Uterus (tissue), 4 donors: ENCODE measurements around the gene CCDC60. TPM values are rescaled to one million over a fixed set of nuclear protein-coding genes. Genes with fewer than 3 reads are reported as not detected.
A peak's percentile ranks its signal among the peaks of the same experiment; 100 is the strongest.

Experiments
- DNase-seq, 2 donors: peaks; one replicate each; pipeline ENCODE4 v3.0.0-alpha.2; 2019 to 2020
- H3K27ac ChIP-seq, 2 donors: fragments of 200-600 bp; sonication (generic); 1 replicate in 1 of 2; 2 replicates in 1 of 2; pipeline ENCODE4 v1.5.1; 2016 to 2018
- H3K27me3 ChIP-seq, 2 donors: fragments of 200-600 bp; sonication (generic); one replicate each; pipeline ENCODE4 v1.5.1; 2018 to 2019; ENCODE audit warnings: control low read depth in 1 of 2
- H3K36me3 ChIP-seq, 2 donors: fragments of 200-600 bp; sonication (generic); one replicate each; pipeline ENCODE4 v1.5.1; 2019; ENCODE audit warnings: control low read depth in 1 of 2
- H3K4me1 ChIP-seq, 2 donors: fragments of 200-600 bp; sonication (generic); one replicate each; pipeline ENCODE4 v1.5.1; 2018 to 2019; ENCODE audit warnings: control low read depth in 1 of 2
- H3K4me3 ChIP-seq, 2 donors: fragments of 200-600 bp; sonication (generic); 1 replicate in 1 of 2; 2 replicates in 1 of 2; pipeline ENCODE4 v1.5.1; 2018 to 2019; ENCODE audit warnings: mild to moderate bottlenecking in 1 of 2
- H3K9me3 ChIP-seq, 2 donors: fragments of 200-600 bp; sonication (generic); one replicate each; pipeline ENCODE4 v1.5.1; 2019; ENCODE audit warnings: control low read depth in 1 of 2
- CTCF ChIP-seq, 4 experiments: fragments of 200-600 bp in 2 of 4; fragments of 450-650 bp in 2 of 4; sonication (generic) in 2 of 4; IDR thresholded peaks; one replicate each; pipeline ENCODE4 v1.5.1; 2016 to 2019; ENCODE audit warnings: antibody characterized with exemption in 4 of 4, mild to moderate bottlenecking in 2 of 4, moderate library complexity in 1 of 4
- POLR2A ChIP-seq, 2 donors: fragments of 450-650 bp; IDR thresholded peaks; one replicate each; pipeline ENCODE4 v1.6.1; 2016; ENCODE audit warnings: antibody characterized with exemption in 2 of 2, mild to moderate bottlenecking in 1 of 2, moderate library complexity in 1 of 2
- intact Hi-C: fragments of 100-400 bp; cut with DNase I; formaldehyde crosslinking; loops from one replicate; pipeline ENCODE4 v1.15.1; 2023; ENCODE audit warnings: low total_unique reads
- total RNA-seq, 4 donors: library from RNA; depleted of rRNA in 3 of 4; stranded (reverse); fragments of >200 nt in 3 of 4; gene quantifications; one replicate each; pipeline versions ENCODE4 v1.1.0 to v1.2.4, GENCODE V29; 2014 to 2023
- donor health status: DM: yes; HTN: yes; CAD: no.

Gene CCDC60
- total RNA-seq, 4 donors from 2014 or later = 2.4 TPM; not detected in 3

GRCh38 chr12:119328111-119328510, 6.4 kb upstream of the CCDC60 start:
- TF ChIP-seq POLR2A (IDR thresholded peaks at IDR 0.05) (no peak), CTCF (IDR thresholded peaks at IDR 0.05) (peak in 2 of 4 experiments; percentile 5 to 16)
- no peaks in the 10 kb centered on the region for H3K4me1 ChIP-seq
- peak overlapping the region; percentile 41 to 49 for H3K27ac ChIP-seq
- H3K36me3 ChIP-seq = no peaks in the 10 kb centered on the region
- no peaks in the 10 kb centered on the region for H3K27me3 ChIP-seq
- no peak for DNase-seq
- intact Hi-C loops = no loop called here
- no peaks in the 10 kb centered on the region for H3K9me3 ChIP-seq
- H3K4me3 ChIP-seq = no peak overlapping the region

- Histone ChIP-seq H3K27me3 (no peaks in the 10 kb centered on the region), H3K4me1 (no peaks in the 10 kb centered on the region), H3K27ac (no peak overlapping the region), H3K4me3 (no peak overlapping the region), H3K36me3 (no peaks in the 10 kb centered on the region), H3K9me3 (no peaks in the 10 kb centered on the region)
- no peak for DNase-seq
- intact Hi-C loops = no loop called here
- TF ChIP-seq POLR2A (IDR thresholded peaks at IDR 0.05) = no peak
- TF ChIP-seq CTCF (IDR thresholded peaks at IDR 0.05) = no peak
These were observed 4.2 kb downstream of the CCDC60 start for GRCh38 chr12:119338593-119339363.

GRCh38 chr12:119340578-119340977, 6.0 kb downstream of the CCDC60 start:
- no peak overlapping the region for H3K27ac ChIP-seq
- H3K4me1 ChIP-seq = no peaks in the 10 kb centered on the region
- no peaks in the 10 kb centered on the region for H3K27me3 ChIP-seq
- DNase-seq = no peak
- no peak overlapping the region for H3K4me3 ChIP-seq
- H3K9me3 ChIP-seq = no peaks in the 10 kb centered on the region
- intact Hi-C loops = no loop called here
- TF ChIP-seq CTCF (IDR thresholded peaks at IDR 0.05) (no peak), POLR2A (IDR thresholded peaks at IDR 0.05) (no peak)
- no peaks in the 10 kb centered on the region for H3K36me3 ChIP-seq

- no peak for TF ChIP-seq CTCF (IDR thresholded peaks at IDR 0.05)
- no peak for TF ChIP-seq POLR2A (IDR thresholded peaks at IDR 0.05)
- no peak overlapping the region for H3K4me3 ChIP-seq
- no peaks in the 10 kb centered on the region for H3K4me1 ChIP-seq
- intact Hi-C loops = no loop called here
- H3K9me3 ChIP-seq = no peaks in the 10 kb centered on the region
- H3K27ac ChIP-seq = no peak overlapping the region
- H3K36me3 ChIP-seq = no peaks in the 10 kb centered on the region
- no peaks in the 10 kb centered on the region for H3K27me3 ChIP-seq
- no peak for DNase-seq
These were observed 6.5 kb downstream of the CCDC60 start for GRCh38 chr12:119341020-119341419.

- DNase-seq = no peak
- intact Hi-C loops = no loop called here
- no peak for TF ChIP-seq CTCF (IDR thresholded peaks at IDR 0.05)
- no peak for TF ChIP-seq POLR2A (IDR thresholded peaks at IDR 0.05)
- no peaks in the 10 kb centered on the region for H3K9me3 ChIP-seq
- H3K27ac ChIP-seq = no peak overlapping the region
- H3K4me1 ChIP-seq = no peaks in the 10 kb centered on the region
- H3K4me3 ChIP-seq = no peak overlapping the region
- no peaks in the 10 kb centered on the region for H3K36me3 ChIP-seq
- H3K27me3 ChIP-seq = no peaks in the 10 kb centered on the region
These were observed 7.5 kb downstream of the CCDC60 start for GRCh38 chr12:119341988-119342387.
